OCI-LY3 (cell line): ENCODE data around the gene STARD9.

Experiments
- EZH2phosphoT487 ChIP-seq: fragments of 200-600 bp; shearing (Covaris generic); IDR thresholded peaks from 2 replicates; pipeline ENCODE4 v1.6.1; 2018; ENCODE audit warnings: antibody characterized with exemption, mixed run types, low read depth
- TF ChIP-seq, protein P1 (sequence below): fragments of 200-600, 300-600 bp; sonication (generic); IDR thresholded peaks from 2 replicates; pipeline ENCODE4 v1.5.1; 2014; ENCODE audit warnings: antibody characterized with exemption, low read length, low read depth

DNA sequence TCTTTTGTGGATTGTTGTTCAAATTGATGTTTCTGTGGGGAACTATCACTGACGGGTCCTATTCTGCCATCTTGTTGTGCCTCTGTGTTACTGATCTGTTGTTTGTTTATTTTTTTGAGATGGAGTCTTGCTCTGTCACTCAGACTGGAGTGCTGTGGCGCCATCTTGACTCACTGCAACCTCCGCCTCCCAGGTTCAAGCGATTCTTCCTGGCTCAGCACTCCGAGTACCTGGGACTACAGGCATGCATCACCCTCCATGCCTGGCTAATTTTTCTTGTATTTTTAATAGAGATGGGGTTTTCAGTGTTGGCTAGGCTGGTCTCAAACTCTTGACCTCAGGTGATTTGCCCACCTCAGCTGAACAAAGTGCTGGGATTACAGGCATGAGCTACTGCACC lies 129.9 kb downstream of the STARD9 start:
- TF ChIP-seq, protein P1, sequence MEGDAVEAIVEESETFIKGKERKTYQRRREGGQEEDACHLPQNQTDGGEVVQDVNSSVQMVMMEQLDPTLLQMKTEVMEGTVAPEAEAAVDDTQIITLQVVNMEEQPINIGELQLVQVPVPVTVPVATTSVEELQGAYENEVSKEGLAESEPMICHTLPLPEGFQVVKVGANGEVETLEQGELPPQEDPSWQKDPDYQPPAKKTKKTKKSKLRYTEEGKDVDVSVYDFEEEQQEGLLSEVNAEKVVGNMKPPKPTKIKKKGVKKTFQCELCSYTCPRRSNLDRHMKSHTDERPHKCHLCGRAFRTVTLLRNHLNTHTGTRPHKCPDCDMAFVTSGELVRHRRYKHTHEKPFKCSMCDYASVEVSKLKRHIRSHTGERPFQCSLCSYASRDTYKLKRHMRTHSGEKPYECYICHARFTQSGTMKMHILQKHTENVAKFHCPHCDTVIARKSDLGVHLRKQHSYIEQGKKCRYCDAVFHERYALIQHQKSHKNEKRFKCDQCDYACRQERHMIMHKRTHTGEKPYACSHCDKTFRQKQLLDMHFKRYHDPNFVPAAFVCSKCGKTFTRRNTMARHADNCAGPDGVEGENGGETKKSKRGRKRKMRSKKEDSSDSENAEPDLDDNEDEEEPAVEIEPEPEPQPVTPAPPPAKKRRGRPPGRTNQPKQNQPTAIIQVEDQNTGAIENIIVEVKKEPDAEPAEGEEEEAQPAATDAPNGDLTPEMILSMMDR: no peak
- no peak for TF ChIP-seq EZH2phosphoT487
